HG03521 (cell line): Measurements from ENCODE around the gene TOM1L1.

ENCODE experiments used
- ATAC-seq: cut with Tn5 transposase; IDR thresholded peaks from one replicate; pipeline ENCODE4 v1.9.1; 2021; ENCODE audit warnings: mild to moderate bottlenecking, moderate library complexity; ENCODE audit not compliant: unreplicated experiment

The TOM1L1 gene

GRCh38 chr17:54945671-54946070, 45.0 kb downstream of the TOM1L1 start:
- no peak for ATAC-seq

GRCh38 chr17:54947396-54947795, 46.7 kb downstream of the TOM1L1 start:
- no peak for ATAC-seq

GRCh38 chr17:54948380-54948779, 47.7 kb downstream of the TOM1L1 start:
- ATAC-seq: no peak

- no peak for ATAC-seq
These were observed 49.5 kb downstream of the TOM1L1 start for GRCh38 chr17:54950116-54950515.

- no peak for ATAC-seq
These were observed 50.6 kb downstream of the TOM1L1 start for GRCh38 chr17:54951286-54951685.

- no peak for ATAC-seq
These were observed 56.1 kb downstream of the TOM1L1 start for GRCh38 chr17:54956791-54957190.

GRCh38 chr17:54967621-54968261, 67.1 kb downstream of the TOM1L1 start:
- peak; percentile 23 for ATAC-seq

GRCh38 chr17:54968262-54968987, 67.8 kb downstream of the TOM1L1 start, which contains the start of the genes COX11 and STXBP4:
TSS of gene COX11 (minus strand) at chr17:54968654. CDS start at chr17:54968646, 8 bp downstream.
TSS of gene STXBP4 (plus strand) at chr17:54968765. CDS start at chr17:54986220, 17,455 bp downstream.
- ATAC-seq: peak; percentile 90

GRCh38 chr17:54968988-54969332, 68.3 kb downstream of the TOM1L1 start:
- ATAC-seq: peak; percentile 13

- ATAC-seq: no peak
These were observed 69.3 kb downstream of the TOM1L1 start for GRCh38 chr17:54969658-54970572.

- ATAC-seq: no peak
These were observed 70.5 kb downstream of the TOM1L1 start for GRCh38 chr17:54971147-54971546.

- ATAC-seq: no peak
These were observed 71.2 kb downstream of the TOM1L1 start for GRCh38 chr17:54971901-54972300.

- ATAC-seq: no peak
These were observed 71.9 kb downstream of the TOM1L1 start for GRCh38 chr17:54972406-54973138.

- no peak for ATAC-seq
These were observed 74.1 kb downstream of the TOM1L1 start for GRCh38 chr17:54974759-54975158.

- no peak for ATAC-seq
These were observed 75.7 kb downstream of the TOM1L1 start for GRCh38 chr17:54976316-54976715.

GRCh38 chr17:54977744-54978143, 77.1 kb downstream of the TOM1L1 start:
- ATAC-seq: no peak

- ATAC-seq: no peak
These were observed 79.0 kb downstream of the TOM1L1 start for GRCh38 chr17:54979657-54980056.

- no peak for ATAC-seq
These were observed 79.7 kb downstream of the TOM1L1 start for GRCh38 chr17:54980375-54980774.

- no peak for ATAC-seq
These were observed 81.7 kb downstream of the TOM1L1 start for GRCh38 chr17:54982399-54982798.

GRCh38 chr17:54983260-54983659, 82.6 kb downstream of the TOM1L1 start:
- ATAC-seq: no peak

- ATAC-seq: no peak
These were observed 84.8 kb downstream of the TOM1L1 start for GRCh38 chr17:54985476-54985875.
